ENCODE measurements around the gene ANP32A.

Gene ANP32A

DNA sequence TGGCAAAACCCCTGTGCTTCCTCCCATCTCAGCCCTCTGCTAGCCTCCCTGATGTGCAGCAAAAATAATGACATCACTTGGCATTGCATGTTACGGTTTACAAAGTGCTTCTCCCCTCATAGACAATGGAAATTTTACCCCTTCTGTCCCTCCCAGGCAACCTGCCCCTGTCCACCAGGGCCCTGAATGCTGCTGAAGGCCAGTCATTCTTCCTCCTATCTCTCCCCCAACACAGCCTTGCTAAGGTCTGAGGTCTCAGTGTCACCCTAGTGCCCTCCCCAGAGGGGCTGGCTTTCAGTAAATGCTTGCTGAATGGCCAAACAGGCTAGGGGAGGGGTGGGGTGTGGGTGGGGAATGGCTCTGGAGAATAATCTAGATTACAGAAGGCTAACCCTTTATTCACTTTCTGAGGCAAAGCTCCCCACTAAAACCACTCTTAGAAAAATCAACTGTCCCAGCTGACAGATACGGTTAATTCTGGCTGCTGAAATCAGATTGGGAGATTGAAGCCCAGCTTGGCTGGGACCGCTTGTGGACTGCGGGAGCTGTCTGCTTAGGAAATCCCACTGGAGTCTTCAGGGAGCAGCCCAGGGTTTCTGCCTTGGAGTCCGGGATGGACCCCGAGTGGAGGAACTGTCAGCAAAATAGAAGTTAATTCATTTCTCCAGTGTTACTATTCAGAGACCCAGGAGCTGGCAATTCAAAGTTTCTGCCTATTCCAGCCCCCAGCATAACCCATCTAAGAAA lies 22.9 kb downstream of the ANP32A start:
- no peak for DNase-seq (ENCODE audit: low read depth)

GRCh38 chr15:68797191-68797590 lies 23.5 kb downstream of the ANP32A start:
- no peak for DNase-seq (ENCODE audit: low read depth)

DNA sequence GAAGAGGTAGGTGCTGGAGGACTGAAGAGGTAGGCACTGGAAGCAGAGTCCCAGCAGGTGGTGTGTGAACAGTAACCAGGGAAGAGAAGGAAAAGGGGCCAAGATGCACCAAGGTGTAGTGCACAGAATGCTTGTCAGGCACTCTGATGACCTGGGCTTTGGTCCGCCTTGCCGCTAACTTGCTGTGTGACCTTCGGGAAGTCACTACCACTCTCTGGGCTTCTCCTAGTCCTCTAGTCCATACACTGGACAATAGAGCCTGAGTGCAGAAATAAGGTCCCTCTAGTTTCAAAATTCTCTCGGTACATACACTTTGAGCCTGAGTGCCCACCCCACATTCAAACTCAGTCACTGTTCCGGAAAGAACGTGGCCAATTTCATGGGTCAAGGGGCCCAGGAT lies 24.1 kb downstream of the ANP32A start:
- DNase-seq (ENCODE audit: low read depth): no peak

- peak; percentile 34 for DNase-seq (ENCODE audit: low read depth)
Measured at GRCh38 chr15:68795298-68795848, 25.3 kb downstream of the ANP32A start.

GRCh38 chr15:68794863-68795262 lies 25.8 kb downstream of the ANP32A start:
- DNase-seq (ENCODE audit: low read depth): no peak

DNA sequence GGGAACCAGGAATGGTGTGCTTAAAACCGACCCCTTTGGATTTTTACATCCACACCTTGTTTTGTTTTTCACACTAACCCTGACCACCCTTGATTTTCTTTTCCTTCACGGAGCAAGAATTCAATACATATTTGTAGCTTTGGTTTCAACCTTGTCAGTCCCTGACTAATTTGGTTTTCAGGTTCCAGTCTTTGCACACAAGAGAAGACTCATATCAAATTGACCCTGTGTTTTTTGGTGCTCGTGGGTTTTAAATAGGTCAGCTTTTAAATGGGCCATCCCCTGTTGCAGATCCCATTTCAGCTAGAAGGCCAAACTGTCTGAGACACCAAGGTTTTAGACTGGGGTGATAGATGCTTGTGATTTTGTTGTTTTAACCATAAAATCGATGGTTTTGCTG lies 26.4 kb downstream of the ANP32A start:
- DNase-seq (ENCODE audit: low read depth): no peak

- DNase-seq (ENCODE audit: low read depth): no peak
Measured at GRCh38 chr15:68793776-68794175, 26.9 kb downstream of the ANP32A start.

DNA sequence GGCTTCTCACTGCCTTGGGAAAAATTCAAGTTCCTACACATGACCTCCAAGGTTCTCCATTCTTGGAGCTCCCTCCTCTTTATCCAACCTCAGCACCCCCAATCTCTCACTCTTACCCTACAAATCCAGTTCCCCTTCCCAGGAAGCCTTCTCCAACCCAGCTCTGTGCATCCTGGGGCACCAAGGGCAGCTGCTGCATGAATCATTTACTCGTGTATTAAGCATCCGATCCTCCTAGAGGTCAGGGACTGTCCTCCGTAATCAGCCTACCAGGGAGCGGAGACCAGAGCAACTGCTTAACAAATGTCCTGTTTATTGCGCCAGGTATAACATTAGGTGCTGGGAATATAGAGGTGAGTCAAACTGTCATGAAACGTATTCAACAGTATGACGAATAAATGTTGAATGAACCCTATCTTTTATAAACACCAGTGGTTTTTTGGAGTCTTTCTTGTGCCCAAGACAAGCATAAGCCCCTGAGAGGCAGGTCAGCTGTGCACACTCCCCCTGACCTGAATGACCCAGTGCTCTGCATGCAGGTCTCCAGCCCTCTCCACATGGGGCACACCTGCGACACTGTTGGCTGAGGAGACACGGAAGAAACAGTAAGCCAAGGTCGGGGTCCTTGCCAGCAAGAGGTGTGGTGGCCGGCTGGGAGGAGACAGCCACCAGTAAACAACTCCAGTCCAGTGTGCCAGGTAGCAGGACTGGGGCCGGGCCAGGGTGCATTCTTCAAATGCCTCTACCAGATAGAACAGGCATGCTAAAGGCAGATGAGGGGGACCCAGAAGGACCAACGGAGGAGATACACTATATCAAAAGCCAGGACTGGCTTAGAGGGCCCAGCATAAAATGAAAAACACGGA lies 27.6 kb downstream of the ANP32A start:
- no peak for DNase-seq (ENCODE audit: low read depth)

DNA sequence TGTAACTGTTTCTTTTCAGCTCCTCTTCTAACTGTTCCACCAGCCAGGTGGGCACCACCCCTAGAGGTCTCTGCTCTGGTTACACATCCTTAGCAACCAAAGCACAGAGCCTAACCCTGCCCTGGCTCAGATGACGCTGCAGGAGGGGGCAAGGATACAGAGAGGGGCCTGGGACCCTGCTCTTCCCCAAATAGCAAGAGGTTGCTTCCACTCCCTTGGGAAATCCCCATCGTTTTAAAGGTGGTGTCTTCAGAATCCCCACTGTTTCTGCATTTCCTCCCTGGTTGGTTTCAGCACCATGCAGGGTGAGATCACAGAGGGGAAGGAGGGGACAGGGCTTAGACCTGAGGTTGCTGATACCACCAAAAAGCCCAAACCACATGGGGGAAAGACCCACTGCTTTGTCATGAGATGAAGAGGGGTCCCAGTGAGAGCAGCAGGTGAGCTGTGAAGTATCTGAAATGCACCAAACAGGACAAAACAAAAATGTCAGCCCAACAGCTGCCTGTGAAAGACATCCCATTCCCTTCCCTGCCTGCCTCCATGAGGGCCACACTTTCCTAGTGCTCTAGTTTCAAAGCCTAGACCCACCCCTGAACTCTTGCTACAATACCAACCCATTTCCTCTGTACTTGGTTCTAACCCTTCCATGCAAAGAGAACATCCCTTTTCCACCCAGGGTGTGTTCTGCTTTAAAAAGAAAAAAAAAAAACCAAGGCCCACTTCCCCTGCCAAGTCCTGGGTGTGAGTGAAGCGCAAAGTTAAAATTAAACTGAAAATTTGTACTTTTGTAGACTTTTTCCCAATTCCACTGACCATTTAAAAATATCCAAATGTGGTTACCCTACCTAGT lies 29.0 kb downstream of the ANP32A start:
- DNase-seq (ENCODE audit: low read depth): peak; percentile 14

DNA sequence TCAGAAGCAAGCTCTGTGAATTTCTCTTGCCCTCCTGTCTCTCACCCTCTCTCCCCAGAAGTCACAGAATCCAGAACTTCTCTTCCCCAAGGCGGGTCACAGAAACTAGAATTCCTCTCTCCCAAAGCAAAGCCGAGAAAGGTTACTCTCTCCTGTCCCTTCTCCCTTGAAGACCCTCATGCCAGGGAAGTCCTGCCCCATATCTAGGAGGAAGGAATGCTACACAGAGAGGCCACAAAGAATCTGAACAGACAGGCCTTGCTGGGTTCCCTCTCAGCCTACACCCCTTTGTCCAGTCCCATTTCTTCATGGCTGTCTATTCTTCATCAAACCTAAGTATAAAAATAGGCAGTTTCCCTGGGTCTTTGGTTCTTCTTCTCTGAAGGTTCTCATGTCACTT lies 29.8 kb downstream of the ANP32A start:
- DNase-seq (ENCODE audit: low read depth): no peak

GRCh38 chr15:68790242-68790575 lies 30.5 kb downstream of the ANP32A start:
- DNase-seq (ENCODE audit: low read depth): no peak

GRCh38 chr15:68789534-68790241 lies 31.0 kb downstream of the ANP32A start:
- no peak for DNase-seq (ENCODE audit: low read depth)

- DNase-seq (ENCODE audit: low read depth): no peak
Measured at GRCh38 chr15:68789091-68789490, 31.6 kb downstream of the ANP32A start.

DNA sequence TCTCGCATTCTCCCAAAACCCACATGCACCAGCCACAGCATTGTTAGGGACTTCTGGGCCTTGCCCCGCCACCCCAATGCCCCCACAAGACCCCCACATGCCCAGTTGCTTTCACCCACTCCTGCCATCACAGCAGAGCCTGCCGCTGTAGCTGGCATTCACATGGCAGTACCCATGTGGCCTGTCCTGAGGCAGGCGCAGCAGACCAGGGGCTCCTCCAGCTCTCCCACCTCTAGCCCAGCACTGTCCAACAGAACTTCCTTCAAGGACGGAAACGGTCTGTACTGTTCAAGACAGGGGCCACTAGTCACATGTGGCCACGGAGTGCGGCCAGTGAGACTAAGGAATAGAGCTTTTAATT lies 32.5 kb downstream of the ANP32A start:
- no peak for DNase-seq (ENCODE audit: low read depth)

GRCh38 chr15:68787609-68788263 lies 33.0 kb downstream of the ANP32A start:
- DNase-seq (ENCODE audit: low read depth): no peak

DNA sequence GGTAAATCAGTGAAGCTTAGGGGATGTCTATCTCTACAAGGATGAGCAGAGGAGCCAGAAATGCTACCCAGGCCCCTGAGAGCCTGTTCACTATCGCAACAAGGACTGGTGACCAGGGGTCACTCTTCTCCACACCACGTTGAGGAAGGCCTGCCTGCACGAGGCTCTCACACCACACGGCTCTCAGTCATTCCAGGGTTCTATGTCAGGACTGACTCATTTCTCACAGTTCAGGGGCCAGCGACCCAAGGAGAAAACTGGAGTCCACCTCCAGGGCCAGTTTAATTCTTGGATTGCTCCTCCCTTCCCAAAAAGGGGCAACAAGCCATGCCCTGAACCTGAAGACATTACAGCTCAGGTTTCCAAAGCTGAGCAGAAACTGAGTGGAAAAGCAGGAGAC lies 33.9 kb downstream of the ANP32A start:
- DNase-seq (ENCODE audit: low read depth): no peak

DNA sequence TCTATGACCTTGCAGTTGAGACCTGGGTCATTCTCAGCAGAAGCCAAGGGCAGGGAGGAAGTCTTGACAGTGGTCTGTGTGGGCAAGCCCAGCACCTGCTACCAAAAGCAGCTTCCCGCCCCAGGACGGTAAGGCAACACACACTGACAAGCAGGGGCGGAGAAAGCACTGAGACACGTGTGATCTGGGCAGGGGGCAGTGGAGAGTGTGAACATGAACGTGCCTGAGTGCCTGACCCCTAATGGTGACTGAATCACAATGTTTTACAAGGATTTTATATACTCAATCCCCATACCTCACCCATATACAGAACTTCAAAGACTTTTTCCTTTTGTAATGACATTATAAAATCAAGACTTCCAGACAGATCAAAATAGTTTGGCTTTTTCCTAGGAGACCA lies 35.2 kb downstream of the ANP32A start:
- no peak for DNase-seq (ENCODE audit: low read depth)

DNA sequence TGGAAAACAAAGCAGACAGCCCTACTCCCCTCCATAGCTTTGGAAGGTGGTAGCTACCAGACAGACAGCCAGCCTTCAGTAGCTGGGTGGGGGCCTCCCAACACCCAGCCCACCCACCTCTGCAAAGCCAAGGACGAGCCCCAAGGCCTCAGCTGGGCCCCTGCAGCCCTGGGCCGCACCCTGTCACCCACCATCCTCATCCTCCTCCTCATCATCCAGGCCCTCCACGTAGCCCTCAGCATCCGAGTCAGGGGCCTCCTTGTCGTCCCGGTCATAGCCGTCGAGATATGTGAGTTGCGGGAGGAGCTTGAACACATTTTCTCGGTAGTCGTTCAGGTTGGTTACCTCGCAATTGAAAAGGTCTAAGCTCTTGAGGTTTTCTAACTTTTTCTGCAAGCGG lies 36.5 kb downstream of the ANP32A start:
- no peak for DNase-seq (ENCODE audit: low read depth)

GRCh38 chr15:68783226-68784058 lies 37.3 kb downstream of the ANP32A start:
- peak; percentile 40 for DNase-seq (ENCODE audit: low read depth)

DNA sequence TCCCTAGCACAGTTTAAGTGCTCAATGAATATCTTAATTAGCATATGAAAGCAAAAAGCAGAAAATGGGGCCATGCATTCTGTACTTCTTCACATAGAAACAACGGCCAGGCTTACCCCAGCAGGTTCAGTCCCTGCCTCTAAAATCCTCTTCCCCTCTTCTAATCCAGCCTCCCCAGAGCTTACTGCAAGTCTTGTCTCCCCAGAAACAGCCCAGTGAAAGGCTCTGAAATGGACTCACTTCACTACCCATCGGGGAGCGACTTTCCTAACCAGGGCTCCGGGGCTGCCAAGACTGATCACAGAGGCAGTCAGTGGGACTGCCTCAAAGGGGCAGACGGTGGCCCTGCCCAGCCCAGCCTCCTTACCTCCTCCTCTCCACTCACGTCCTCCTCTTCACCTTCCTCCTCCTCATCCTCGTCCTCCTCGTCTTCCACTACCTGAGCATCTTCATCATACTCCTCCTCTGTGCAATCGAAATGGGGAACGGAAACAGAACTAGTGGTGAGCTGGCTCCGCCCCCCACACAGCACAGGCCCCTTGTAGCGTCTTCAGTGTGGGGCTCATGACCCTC lies 38.0 kb downstream of the ANP32A start:
- no peak for DNase-seq (ENCODE audit: low read depth)

Data from activated T-helper 9 cell treated with anti-CD3 and anti-CD28 coated beads, Interleukin-2, amount 50 U/mL, for 16 hours (primary cell).